ENCODE data around the gene CACNA1E.

DNA sequence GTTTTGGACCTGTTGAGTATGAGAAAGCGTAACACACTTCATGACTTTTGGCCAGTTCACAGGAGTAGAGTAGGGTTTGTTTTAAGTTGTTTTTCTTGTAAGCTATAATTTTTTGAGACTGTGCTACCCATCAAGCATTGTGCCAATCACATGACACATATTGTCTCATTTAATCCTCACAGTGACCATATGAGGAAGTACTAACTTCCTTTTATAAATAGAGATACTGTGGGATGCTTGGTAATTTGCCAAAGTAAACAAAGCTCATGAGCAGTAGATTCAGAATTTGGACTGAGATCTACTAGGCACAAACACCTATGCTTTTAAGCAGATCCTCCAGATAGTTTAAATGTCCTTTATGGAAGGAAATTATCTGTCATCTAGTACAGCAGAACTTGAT lies 178.3 kb downstream of the CACNA1E start:
- TF ChIP-seq POLR2A (IDR thresholded peaks at IDR 0.05) = no peak
- TF ChIP-seq, protein P1, sequence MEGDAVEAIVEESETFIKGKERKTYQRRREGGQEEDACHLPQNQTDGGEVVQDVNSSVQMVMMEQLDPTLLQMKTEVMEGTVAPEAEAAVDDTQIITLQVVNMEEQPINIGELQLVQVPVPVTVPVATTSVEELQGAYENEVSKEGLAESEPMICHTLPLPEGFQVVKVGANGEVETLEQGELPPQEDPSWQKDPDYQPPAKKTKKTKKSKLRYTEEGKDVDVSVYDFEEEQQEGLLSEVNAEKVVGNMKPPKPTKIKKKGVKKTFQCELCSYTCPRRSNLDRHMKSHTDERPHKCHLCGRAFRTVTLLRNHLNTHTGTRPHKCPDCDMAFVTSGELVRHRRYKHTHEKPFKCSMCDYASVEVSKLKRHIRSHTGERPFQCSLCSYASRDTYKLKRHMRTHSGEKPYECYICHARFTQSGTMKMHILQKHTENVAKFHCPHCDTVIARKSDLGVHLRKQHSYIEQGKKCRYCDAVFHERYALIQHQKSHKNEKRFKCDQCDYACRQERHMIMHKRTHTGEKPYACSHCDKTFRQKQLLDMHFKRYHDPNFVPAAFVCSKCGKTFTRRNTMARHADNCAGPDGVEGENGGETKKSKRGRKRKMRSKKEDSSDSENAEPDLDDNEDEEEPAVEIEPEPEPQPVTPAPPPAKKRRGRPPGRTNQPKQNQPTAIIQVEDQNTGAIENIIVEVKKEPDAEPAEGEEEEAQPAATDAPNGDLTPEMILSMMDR (IDR thresholded peaks at IDR 0.05) = no peak
